Adipose tissue (tissue), 3 donors: ENCODE results near the gene TMIE. TPM values are rescaled to one million over a fixed set of nuclear protein-coding genes. Genes with fewer than 3 reads are reported as not detected.
"Not testable (repeated sequence)": the region's sequence is repeated elsewhere in the genome, so short reads cannot be mapped to it uniquely, and the experiment has no call there.

Source experiments
- H3K27ac ChIP-seq: one replicate; pipeline ENCODE4 v1.5.1; 2013; ENCODE audit warnings: low read depth, low read length
- WGBS, 3 donors: extraction: QIAGEN DNeasy Blood & Tissue Kit; methylation state at CpG; one replicate each; pipeline ENCODE4 v1.1.7; 2013; 5-methylcytosine and 5-hydroxymethylcytosine counted together
- polyA plus RNA-seq, 3 donors: library from polyadenylated mRNA; stranded (reverse); fragments of 200-250 nt; gene quantifications; one replicate each; pipeline ENCODE4 v1.2.3, GENCODE V29; 2013
- donor health status: healthy with polysubstance abuse.
- donor health status: Bipolar disorder and iron deficiency.
- donor health status: healthy.

Gene TMIE
- polyA plus RNA-seq, 3 donors: 0.14 to 0.34 (median 0.33) TPM

DNA sequence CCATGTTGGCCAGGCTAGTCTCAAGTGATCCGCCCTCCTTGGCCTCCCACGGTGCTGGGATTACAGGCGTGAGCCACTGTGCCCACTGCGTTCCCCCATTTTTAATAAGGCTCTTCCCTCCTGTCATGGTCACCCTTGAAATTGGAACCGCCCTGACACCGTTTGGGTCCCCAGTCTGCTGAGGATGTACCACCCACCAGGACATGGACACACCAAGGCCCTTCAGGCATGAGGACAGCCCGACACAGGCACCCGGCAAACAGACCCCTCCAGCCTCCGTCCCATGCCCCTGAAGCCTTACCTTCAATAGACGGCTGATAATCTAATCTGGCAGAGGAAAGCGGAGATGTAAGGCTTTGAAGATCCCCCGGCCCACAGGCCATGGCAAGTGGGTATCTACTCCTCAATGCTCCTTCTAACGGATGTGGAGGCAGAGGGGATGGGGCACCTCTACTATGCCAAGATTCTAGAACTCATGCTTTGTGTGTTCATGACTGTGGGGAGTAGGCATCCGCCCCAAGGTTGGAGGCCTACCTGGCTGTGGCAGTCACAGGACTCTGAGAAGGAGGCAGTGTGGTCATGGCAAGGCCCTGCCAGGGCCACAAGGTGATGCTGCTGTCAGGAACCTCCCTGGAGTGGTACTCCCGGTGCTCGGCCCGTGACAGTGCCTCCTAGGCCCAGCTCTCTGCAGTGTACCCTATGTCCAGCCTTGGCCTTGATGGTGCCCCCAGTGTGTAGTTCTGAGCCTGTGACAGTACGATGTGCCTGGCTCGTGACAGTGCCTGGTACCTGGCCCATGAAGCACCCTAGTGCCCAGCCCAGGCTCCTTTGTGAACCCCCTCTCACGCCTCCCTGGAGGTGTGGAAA is 35.0 kb downstream of the TMIE start:
- 86 to 92% (median 87%) methylated on average over 18 to 20 of the region's 20 CpGs for WGBS, 3 donors
- H3K27ac ChIP-seq: no peak overlapping the region

DNA sequence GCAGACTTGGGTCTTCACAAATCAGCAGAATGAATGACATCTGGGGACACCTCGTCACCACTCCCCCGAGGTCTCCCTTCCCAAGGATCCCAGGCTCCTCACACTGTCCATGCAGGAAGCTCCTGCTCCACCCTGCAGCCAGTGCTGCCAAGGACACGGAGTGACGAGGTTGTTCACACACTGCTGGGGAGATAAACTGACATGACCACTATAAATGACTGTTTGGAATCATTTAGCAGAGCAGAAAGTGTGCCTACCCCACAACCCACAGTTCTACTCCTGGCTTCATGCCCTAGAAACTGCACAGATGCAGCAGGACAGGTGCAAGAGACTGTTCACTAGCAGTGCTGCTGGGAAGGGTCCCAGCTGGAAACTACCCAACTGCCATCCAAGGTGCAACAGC is 36.1 kb downstream of the TMIE start:
- WGBS, 3 donors: 19 to 61% (median 61%) methylated on average over 4 of the region's 4 CpGs

DNA sequence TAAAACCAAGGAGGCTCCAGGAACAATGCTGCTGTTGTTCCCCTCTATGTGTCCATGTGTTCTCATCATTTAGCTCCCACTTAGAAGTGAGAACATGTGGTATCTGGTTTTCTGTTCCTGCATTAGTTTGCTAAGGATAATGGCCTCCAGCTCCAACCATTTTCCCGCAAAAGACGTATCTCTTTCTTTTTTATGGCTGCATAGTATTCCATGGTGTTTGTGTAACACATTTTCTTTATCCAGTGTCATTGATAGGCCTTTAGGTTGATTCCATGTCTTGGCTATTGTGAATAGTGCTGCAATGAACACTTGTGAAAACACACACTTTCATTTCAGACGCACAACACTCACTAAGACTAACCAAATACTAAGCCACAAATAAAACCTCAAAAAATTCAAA is 38.4 kb downstream of the TMIE start:
- H3K27ac ChIP-seq: not testable (repeated sequence)
- WGBS, 3 donors: 96 to 98% (median 96%) methylated on average over 3 of the region's 3 CpGs

More for the DNA sequence above, 36.1 kb downstream of the TMIE start:
- H3K27ac ChIP-seq: no peak overlapping the region

DNA sequence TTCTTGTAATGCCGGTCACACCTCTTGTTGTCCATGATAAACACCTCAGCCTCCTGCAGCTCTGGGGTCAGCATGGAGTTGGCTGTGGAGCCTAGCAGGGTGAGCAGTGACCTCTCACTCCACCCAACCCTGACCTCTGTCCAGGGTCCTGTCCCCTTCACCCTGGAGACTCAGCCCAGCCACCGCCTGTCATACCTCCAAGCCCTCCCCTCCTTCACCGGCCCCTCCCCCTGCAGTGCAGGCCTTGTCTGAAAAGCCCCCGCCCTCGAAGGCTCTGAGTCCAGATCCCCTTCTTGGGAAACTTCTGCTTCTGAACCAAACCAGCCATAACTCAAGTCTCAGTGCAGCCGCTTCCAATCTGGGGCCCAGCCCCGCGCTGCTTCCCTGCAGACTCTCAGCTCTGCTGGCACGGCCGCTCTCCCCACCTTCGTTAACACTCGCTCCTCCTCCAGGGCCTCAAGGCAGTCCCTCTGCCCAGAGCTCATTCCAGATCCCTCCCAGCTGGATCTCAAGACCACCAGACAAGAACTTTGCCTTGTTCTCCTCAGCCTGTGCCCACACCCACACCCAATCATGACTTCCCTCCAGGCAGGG is 41.9 kb downstream of the TMIE start:
- 67 to 85% (median 68%) methylated on average over 12 of the region's 12 CpGs for WGBS, 3 donors

DNA sequence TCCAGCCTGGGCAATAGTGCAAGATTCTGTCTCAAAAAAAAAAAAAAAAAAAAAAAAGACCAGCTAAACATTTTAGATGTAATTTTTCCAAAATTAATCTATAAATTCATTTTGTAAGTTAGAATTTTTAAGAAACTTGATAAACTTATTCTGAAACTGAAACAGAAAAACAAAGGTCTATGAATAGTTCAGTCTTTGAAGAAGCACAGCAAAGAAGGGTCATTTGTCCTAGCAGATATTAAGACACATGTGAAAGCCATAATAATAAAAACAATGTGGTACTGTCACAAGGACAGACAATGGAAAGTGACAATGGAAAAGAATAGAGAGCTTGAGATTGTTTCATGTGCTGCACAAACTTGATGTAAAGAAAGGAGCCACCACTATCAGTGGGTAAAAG is 45.5 kb downstream of the TMIE start:
- H3K27ac ChIP-seq: no peak overlapping the region

More for the DNA sequence above, 41.9 kb downstream of the TMIE start:
- no peak overlapping the region for H3K27ac ChIP-seq

DNA sequence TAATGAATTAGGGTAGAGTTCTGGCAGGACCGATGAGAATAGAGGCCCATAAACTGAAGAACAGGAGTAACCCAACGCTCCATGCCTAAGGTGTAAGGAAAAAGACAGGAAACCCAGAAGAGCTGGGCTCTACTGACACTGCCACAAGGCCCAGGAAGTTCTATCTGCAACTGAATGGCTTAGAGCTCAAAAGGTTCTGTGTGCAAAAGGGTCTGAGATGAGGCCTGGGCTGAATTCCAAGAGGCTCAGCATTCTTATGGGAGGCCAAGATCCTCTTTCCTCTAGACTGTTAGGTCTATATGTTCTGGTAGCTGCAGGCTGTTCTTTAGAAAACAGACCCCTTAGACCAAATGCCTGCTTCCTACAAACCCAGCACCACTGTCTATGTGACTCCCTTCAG is 47.0 kb downstream of the TMIE start:
- WGBS, 3 donors: 78 to 87% (median 80%) methylated on average over 2 of the region's 2 CpGs
- no peak overlapping the region for H3K27ac ChIP-seq

DNA sequence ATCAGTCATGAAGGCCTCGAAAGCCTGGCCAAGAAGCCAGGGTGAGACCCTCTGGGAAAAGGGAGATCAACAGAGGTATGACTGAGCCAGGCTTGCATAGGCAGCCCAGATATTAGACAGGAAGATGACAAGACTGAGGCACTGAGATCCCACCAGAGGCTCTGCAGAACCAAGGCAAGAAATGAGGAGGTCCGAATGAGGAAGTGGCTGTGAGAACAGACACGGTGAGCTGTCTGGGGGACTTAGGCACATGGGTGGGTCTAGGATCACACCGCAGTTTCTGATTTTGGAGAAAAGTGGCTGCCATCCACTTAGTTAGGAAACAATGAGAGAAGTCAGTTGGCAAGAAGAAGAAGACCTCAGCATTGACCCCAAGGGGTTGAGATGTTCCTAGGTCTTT is 47.9 kb downstream of the TMIE start:
- no peak overlapping the region for H3K27ac ChIP-seq
- 69 to 88% (median 79%) methylated on average over 4 of the region's 4 CpGs for WGBS, 3 donors

DNA sequence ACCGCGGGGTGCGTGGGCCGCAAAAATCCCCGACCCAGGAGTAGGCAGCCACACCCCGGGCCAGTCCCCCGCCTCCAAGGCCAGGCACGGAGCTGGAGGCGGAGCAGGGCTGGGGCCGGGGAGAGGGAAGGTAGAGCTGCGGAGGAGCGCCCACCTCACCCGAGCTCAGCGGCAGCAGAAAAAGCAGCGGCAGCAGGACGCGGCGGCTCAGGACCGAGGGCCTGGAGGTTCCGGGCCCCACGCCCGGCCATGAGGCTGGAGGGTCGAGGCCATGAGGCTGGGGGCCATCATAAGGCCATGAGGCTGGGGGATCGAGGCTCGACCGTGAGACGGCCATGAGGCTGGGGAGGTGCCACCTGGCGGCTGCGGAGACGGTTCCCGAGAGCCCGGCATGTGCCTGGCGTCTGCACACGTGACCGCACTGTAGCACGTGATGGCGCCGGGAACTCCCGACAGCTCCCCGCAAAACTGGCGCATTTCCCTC is 49.4 kb downstream of the TMIE start:
- 89 to 95% (median 94%) methylated on average over 40 to 41 of the region's 41 CpGs for WGBS, 3 donors
- no peak overlapping the region for H3K27ac ChIP-seq

DNA sequence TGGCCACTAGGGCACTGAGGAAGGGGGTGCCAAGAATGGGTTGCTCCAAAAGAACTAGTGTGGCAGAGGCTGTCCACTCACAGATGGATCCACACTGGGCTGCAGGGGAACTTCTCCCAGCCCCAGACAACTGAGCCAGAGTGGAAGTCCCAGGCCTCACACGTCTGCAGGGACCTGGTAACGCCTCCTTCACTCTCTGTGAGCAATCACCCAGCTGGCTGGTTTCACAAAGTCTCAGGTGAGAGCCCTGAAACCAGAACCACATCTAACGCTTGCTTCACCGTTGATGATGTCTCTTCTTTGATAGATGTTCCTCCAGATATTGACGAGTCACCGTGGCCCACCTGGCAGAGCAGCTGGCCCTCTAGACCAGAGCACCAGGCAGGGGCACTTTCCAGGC is 51.9 kb downstream of the TMIE start:
- H3K27ac ChIP-seq: not testable (repeated sequence)
- 64 to 81% (median 80%) methylated on average over 6 of the region's 6 CpGs for WGBS, 3 donors

DNA sequence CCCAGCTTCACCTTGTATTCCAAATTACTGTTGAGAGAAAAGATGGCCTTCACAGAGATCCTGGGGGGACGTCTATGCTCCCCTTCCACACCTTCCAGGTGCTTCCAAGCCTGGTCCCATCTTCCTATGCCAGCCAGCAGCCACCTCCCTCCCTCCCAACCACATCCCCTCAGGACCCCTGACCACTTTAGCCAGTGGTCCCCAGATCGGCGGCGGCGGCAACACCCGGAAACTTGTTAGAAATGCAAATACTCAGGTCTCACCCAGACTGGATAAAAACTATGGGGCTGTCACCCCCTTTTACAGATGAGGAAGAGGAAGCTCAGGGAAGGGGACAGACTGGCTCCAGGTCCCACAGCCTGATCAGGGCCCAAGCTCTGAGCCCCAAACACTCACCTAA is 54.5 kb downstream of the TMIE start:
- 92 to 96% (median 95%) methylated on average over 5 to 6 of the region's 6 CpGs for WGBS, 3 donors
- H3K27ac ChIP-seq: no peak overlapping the region

DNA sequence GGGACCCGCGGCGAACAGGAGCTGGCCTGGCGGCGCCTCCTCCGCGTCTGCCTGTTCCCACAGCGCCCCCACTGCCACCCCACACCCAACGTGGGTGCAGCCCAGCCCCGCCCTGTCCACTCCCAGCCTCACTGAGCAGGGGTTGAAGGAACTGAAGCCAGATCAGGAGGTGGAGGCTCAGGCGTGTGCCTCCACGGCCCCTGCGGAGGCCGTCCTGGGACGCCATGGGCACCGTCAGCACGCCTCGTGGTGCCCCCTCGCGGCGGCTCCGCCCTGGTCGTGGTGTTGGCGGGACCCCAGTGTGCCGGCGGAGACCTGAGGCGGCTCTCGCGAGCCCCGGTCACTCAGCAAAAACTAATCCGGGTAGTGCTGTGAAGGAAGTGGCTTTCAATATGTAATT is 55.5 kb downstream of the TMIE start:
- H3K27ac ChIP-seq: no peak overlapping the region
- WGBS, 3 donors: 92 to 94% (median 92%) methylated on average over 23 to 31 of the region's 31 CpGs

DNA sequence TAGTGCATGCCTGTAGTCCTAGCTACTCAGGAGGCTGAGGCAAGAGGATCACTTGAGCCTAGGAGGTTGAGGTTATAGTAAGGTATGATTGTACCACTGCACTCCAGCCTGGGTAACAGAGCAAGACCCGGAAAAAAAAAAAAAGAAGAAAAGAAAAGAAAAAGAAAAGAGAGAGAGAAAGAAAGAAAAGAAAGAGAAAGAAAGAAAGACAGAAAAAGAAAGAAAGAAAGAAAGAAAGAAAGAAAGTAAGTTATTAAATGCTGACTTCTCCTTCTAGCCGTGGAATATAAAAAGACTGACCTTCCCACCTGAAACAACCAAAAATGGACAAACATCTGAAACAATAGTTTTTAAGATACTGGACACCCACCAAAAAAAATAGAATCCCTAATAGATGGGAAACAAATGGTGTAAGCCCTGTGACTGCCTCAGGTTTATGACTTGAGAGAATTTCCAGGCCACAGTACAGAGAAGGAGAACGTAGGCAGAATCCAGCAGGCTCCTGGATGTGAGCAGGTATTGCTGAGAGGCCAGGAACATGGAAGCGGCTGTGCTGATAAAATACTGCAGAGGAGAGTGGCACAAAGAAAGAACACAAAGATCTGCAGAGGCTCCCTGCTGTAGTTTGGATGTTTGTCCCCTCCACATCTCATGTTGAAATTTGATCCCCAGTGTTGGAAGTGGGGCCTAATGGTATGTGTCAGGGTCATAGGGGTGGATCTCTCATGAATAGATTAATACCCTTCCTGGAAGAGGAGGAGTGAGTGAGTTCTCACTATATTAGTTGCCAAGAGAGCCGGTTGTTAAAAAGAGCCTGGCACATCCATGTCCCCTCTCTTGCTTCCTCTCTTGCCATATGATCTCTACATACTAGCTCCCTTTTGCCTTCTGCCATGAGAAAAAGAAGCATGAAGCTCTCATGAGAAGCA is 58.3 kb downstream of the TMIE start:
- WGBS, 3 donors: 73 to 89% (median 84%) methylated on average over 5 of the region's 5 CpGs
- H3K27ac ChIP-seq: no peak overlapping the region

Other genes with a start within 250 kb of the TMIE start
- gene LTF, start 236.5 kb upstream of the TMIE start, polyA plus RNA-seq: 10 to 100 TPM in 1 of 3 donors, 1 to 10 TPM in 2; 5.6 to 13.4 (median 9.1) TPM
- gene RTP3, start 203.4 kb upstream of the TMIE start, polyA plus RNA-seq: not detected
- gene LRRC2, start 135.1 kb upstream of the TMIE start, polyA plus RNA-seq: 1 to 10 TPM in 2 of 3 donors, under 1 TPM in 1; 0.58 to 6.9 (median 1.2) TPM
- gene FAM240A, start 88.9 kb upstream of the TMIE start, polyA plus RNA-seq: not detected
- gene ALS2CL, start 7.7 kb upstream of the TMIE start, polyA plus RNA-seq: 10 to 100 TPM; 10.0 to 27.7 (median 11.2) TPM
- gene PRSS50, start 16.5 kb downstream of the TMIE start, polyA plus RNA-seq: under 1 TPM in 2 of 3 donors, not detected in 1; 0.07 to 0.20 TPM
- 10 to 100 TPM in 1 of 3 donors, 1 to 10 TPM in 2; 4.7 to 17.0 (median 7.8) TPM for gene MYL3, start 162.1 kb downstream of the TMIE start, polyA plus RNA-seq
- gene PTH1R, start 176.3 kb downstream of the TMIE start, polyA plus RNA-seq: 10 to 100 TPM in 2 of 3 donors, 1 to 10 TPM in 1; 6.1 to 62.9 (median 44.7) TPM